ENCODE measurements around the gene ZNF582.

Gene ZNF582

DNA sequence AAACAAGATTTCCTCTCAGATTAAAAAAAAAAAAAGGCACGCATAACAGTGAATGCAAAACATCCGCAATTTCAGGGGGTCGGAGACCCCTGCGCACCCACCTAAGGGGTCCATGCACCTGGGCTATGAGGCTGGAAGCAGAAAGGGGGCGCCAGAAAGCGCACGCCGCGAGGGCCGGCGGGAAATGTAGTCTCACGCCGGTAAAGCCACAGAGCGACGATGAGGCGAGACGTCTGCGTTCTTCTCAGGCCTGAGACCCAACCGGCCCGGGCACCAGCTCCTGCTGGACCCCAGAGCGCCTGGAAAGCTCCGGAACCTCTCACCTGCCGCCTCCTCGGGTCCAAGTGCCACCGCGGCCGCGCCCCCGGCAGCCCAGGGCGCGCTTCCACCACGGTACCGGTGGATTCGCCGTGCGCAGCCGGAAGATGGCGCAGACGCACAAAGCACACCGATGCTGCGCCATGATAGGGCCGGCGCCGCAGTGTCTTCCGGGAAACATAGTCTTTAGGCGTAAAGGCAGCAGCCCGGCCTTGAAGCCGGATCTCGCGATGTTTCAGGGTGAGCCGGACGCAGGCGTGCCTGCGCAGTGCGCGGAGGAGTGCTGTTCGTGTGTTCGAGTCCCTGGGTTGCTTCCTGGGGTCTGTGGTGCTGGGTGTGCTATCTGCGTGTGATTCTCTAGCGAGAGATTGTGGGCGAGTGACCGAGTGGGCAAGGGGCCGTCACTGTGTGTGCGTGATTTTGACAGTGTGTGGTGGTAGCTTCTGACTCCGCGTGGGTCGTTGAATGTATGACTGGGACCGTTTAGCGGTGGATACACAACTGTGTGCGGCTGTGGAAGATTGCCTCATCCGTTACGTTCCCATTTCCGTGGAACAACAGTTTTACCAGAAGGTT, at the start of gene ZNF582:
TSS of gene ZNF582 (minus strand) at position 416 of the 894 bp plus-strand sequence. CDS start 1,782 bp downstream, outside the sequence.
- peak; percentile 92 for DNase-seq
- in situ Hi-C loops (cut with MboI; ENCODE audit: low pct_unique_long_range_greater_than_20kb, low sequenced_read_pairs), result no loop called here

DNA sequence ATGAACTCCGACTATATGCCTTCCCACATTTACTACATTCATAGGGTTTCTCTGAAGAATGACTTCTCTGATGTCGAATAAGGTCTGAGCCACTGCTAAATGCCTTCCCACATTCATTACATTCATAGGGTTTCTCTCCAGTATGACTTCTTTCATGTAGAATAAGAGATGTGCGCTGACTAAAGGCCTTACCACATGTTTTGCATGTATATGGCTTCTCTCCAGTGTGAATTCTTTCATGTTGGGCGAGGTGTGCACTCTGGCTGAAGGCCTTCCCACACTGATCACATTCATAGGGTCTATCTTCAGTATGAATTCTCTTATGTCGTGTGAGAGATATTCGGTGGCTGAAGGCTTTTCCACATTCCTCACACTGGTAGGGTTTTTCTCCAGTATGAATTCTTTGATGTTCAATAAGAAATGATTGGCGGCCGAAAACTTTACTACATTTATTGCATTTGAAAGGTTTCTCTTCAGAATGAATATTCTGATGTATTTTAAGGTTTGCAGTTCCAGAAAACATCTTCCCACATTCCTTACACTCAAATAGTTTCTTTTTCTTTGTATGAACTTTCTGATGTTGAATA, 48.0 kb upstream of the ZNF582 start:
- in situ Hi-C loops (cut with MboI; ENCODE audit: low pct_unique_long_range_greater_than_20kb, low sequenced_read_pairs), result no loop called here
- no peak for DNase-seq

DNA sequence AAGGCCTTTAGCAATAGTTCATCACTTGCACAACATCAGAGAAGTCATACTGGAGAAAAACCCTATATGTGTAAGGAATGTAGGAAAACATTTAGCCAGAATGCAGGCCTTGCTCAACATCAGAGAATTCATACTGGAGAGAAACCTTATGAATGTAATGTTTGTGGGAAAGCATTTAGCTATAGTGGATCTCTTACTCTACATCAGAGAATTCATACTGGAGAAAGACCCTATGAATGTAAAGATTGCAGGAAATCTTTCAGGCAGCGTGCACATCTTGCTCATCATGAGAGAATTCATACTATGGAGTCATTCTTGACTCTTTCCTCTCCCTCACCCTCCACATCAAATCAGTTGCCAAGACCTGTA, 30.6 kb upstream of the ZNF582 start:
- DNase-seq, result no peak
- in situ Hi-C loops (cut with MboI; ENCODE audit: low pct_unique_long_range_greater_than_20kb, low sequenced_read_pairs), result no loop called here

DNA sequence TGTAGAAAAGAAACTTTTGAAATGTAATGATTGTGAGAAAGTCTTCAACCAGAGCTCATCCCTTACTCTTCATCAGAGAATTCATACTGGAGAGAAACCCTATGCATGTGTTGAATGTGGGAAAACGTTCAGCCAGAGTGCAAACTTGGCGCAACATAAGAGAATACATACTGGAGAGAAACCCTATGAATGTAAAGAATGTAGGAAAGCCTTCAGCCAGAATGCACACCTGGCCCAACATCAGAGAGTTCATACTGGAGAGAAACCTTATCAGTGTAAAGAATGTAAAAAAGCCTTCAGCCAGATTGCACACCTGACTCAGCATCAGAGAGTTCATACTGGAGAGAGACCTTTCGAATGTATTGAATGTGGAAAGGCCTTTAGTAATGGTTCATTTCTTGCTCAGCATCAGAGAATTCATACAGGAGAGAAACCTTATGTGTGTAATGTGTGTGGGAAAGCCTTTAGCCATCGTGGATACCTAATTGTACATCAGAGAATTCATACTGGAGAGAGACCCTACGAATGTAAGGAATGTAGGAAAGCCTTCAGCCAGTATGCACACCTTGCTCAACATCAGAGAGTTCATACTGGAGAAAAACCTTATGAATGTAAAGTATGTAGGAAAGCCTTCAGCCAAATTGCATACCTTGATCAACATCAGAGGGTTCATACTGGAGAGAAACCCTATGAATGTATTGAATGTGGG, 30.1 kb upstream of the ZNF582 start:
- peak; percentile 14 for DNase-seq
- in situ Hi-C loops (cut with MboI; ENCODE audit: low pct_unique_long_range_greater_than_20kb, low sequenced_read_pairs), result no loop called here

DNA sequence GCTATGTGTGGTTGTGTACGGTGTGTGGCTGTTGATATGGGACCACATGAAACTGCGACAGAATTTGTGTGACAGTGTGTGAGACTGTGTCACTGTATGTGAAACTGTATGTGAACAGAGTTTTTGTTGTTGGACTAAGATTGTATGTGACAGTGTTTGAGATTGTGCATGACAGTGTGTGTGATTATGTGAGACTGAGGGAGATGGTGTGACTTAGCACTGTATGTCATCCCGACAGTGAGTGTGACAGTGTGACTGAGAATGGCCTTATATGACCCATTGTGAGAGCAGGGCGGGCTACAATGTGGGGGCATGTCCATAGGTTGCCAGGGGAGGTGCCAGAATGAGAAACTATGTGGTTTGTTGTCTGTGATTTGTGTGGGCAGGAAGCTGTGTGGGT, 11.7 kb upstream of the ZNF582 start:
- in situ Hi-C loops (cut with MboI; ENCODE audit: low pct_unique_long_range_greater_than_20kb, low sequenced_read_pairs), result no loop called here
- peak; percentile 4 for DNase-seq

DNA sequence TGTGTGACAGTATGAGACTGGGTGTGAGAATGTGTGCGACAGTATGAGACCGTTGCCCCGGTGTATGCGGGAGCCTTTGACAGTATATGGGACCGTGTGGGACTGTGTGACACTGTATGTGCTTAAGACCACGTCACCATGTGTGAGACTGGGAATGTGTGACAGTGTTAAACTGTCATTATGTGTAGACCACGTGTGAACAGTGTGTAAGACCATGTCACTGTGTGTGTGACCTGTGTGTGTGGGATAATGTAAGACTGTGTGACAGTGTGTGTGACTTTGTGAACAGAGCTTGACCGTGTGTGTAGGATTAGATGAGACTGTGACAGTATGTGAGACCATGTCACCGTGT, 11.3 kb upstream of the ZNF582 start:
- in situ Hi-C loops (cut with MboI; ENCODE audit: low pct_unique_long_range_greater_than_20kb, low sequenced_read_pairs), result no loop called here
- no peak for DNase-seq

DNA sequence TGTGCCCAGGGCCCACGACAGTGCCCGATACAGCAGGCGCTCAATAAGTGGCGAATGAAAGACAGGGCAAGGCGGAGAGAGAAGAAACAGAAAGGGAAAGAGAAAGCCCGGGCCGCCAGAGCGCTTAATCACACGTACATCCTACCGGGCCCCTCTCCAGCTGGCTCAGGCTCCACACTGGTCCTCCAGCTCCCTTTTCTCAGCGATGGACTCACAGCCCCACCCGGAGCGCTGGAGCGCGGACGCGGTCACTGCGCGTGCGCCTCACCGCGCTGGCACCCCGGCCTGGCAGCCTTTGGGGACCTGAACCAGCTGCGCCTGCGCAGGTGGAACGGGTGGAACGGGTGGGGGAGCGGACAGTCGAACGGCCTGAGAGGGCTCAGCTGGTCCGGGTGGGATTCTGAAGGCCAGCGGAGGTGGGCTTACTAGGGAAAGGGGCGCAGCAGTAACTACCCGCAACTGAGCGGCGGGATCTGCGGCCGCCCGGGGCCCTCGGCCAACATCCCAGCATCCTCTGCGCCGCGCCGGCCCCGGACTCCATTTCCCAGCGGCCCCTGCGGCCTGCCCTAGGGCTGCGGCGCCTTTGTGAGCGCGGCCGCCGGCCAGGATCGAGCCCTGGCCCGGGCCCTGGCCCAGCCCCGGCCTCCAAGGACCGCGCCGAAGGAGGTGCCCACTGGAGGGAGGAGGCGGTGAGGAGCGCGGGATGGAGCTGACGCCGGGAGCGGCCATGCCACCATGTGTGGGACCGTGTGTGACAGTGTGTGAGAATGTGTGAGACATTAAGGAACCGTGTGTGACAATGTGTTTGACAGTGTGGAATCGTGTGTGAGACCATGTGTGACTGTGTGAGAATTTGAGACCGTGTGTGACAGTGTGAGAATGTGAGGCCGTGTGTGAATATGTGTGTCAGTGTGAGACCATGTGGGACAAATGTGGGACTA, 10.7 kb upstream of the ZNF582 start, which contains the start of gene ZNF583:
TSS of gene ZNF583 (plus strand) at position 569 of the 941 bp plus-strand sequence. CDS start 2,783 bp downstream, outside the sequence.
- in situ Hi-C loops (cut with MboI; ENCODE audit: low pct_unique_long_range_greater_than_20kb, low sequenced_read_pairs), result no loop called here
- DNase-seq, result peak; percentile 87

DNA sequence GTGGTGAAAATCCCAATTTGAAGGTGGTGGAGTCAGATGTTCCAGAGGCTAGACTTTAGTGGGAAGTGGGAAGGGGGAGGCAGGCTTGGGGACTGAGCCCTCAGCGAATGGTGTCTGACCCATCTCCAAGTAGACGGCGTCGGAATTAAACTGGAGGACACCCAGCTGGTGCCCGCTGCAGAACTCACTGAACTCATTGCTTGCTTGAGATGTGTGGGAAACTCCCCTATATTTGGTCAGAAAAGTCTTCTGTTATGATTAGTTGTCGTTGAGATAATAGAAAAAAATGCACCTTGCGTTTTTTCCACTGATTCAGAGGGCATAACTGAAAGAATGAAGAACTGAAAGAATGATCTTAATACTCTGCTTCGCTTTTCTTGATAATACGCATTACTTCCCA, 9.9 kb upstream of the ZNF582 start:
- in situ Hi-C loops (cut with MboI; ENCODE audit: low pct_unique_long_range_greater_than_20kb, low sequenced_read_pairs), result no loop called here
- no peak for DNase-seq

DNA sequence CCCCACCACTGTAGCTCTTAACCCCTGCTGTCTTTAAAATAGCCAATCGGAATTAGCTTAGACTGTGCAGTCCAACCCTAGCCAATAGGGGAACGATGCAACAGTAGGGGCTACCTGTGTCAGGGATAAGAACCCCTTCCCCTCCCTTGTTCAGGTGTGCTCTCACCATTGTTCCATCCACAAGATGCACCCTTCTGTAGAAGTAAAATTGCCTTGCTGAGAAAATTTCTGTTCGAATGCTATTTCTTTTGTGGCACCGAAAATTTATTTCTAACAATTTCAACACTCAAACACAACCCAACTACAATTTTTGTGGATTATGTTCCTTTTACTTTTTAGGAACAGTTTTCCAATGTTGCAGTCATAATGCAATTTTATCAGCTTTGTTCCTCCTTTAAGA, 7.2 kb upstream of the ZNF582 start:
- in situ Hi-C loops (cut with MboI; ENCODE audit: low pct_unique_long_range_greater_than_20kb, low sequenced_read_pairs), result no loop called here

DNA sequence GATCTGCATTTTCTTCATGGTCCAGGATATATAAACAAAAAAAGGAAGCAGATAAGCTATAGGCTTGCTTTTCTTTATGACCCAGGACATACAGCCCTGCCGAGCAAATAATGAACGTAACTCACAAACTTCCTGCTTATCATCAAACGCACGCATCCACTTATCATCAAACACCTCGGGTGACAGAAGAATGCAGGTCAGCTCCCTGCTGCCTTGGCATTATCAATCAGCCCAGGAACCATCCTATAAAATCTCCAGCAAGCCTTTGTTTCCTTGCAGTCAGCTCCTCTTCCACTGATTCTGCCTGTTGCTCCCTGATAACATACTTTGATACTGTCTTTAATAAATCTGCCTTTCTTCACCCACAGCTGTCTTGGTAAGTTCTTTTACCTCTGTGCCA, 5.5 kb upstream of the ZNF582 start:
- in situ Hi-C loops (cut with MboI; ENCODE audit: low pct_unique_long_range_greater_than_20kb, low sequenced_read_pairs), result no loop called here
- no peak for DNase-seq

More for the DNA sequence above, 7.2 kb upstream of the ZNF582 start:
- DNase-seq, result no peak

DNA sequence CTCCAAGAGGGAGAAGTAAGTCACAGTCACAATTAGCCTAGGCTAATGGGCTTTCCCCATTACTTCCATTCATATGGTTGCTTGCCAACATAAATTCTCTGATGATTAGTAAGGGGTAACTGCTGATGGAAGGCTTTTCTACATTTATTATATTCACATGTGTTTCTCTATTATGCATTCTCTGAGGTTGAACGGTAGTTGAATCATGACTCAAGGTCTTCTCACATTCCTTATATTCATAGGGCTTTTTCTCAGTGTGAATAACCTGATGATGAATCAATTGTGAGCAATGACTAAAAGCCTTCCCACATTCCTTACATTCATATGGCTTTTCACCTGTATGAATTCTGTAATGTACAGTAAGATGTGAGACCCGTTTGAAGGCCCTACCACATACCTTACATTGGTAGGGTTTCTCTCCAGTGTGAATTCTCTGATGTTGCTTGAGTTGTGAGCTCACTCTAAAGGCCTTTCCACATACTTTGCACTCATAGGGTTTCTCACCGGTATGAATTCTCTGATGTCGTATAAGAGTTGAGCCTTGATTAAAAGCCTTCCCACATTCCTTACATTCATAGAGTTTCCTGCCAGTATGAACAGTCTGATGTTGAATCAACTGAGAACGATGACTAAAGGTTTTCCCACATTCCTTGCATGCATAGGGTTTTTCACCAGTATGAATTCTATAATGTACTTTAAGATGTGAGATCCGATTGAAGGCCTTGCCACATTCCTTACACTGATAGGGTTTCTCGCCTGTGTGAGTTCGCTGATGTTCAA, 9.3 kb downstream of the ZNF582 start:
- in situ Hi-C loops (cut with MboI; ENCODE audit: low pct_unique_long_range_greater_than_20kb, low sequenced_read_pairs), result no loop called here
- DNase-seq, result no peak

DNA sequence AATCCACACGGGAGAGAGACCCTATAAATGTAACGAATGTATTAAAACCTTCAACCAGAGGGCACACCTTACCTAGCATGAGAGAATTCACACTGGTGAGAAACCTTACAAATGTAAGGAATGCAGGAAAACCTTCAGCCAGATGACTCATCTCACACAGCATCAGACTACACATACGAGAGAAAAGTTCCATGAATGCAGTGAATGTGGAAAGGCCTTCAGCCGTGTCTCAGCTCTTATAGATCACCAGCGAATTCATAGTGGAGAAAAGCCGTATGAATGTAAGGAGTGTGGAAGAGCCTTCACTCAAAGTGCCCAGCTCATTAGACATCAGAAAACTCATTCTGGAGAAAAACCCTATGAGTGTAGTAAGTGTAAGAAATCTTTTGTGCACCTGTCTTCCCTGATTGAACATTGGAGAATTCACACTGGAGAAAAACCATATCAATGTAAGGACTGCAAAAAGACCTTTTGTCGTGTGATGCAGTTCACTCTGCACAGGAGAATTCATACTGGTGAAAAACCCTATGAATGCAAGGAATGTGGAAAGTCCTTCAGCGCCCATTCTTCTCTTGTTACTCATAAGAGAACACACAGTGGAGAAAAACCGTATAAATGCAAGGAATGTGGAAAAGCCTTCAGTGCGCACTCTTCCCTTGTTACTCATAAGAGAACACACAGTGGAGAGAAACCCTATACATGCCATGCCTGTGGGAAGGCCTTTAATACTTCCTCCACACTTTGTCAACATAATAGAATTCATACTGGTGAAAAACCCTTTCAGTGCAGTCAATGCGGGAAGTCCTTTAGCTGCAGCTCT, 16.0 kb downstream of the ZNF582 start:
- no peak for DNase-seq
- in situ Hi-C loops (cut with MboI; ENCODE audit: low pct_unique_long_range_greater_than_20kb, low sequenced_read_pairs), result no loop called here

DNA sequence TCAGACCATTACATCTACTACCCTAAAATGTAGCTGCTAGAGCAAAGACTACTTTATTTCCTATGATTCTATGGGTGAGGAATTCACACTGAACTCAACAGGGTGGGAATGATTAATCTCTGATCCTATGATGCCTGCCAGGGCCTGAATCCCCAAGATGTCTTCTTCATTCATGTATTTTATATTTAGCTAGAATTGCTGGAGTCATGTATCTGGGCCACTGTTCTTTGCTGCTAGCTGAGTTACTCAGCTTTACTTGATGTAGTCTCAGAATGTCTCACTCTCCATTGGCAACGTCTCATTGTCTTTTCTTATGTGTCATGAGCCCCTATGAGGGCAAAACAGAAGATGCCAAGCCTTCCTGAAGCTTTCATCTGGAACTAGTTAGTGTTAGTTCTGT, 21.1 kb downstream of the ZNF582 start:
- in situ Hi-C loops (cut with MboI; ENCODE audit: low pct_unique_long_range_greater_than_20kb, low sequenced_read_pairs), result no loop called here
- no peak for DNase-seq

DNA sequence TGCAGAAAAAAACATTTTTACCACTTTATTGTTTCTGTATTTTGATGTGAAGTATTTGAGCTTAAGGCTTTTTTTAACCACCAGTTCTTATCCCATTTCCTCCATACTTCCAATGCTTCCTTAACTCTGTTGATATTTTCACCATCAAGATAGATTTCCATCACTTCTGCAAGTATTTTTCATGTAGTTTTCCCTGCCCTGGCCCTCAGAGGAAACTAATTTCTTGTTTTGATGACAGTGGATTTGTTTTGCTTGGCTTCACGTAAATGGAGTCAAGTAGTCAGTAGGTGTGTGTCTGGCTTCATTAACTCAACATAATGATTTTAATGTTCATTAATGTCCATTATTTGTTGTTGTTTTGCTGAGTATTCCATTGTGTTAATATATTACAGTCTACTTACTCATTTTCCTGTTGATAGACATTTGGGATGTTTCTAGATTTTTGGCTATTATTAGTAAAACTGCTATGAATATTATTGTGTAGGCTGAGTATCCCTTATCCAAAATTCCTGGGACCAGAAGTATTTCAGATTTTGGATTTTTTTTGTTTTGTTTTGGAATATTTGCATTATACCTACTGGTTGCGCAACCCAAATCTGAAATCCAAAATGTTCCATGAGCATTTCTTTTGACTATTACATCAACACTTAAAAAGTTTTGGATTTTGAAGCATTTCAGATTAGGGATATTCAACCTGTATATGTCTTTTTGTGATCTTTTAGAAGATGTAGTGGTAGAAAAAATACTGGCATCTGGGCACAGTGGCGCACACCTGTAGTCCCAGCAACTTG, 23.3 kb downstream of the ZNF582 start:
- in situ Hi-C loops (cut with MboI; ENCODE audit: low pct_unique_long_range_greater_than_20kb, low sequenced_read_pairs), result no loop called here
- no peak for DNase-seq

DNA sequence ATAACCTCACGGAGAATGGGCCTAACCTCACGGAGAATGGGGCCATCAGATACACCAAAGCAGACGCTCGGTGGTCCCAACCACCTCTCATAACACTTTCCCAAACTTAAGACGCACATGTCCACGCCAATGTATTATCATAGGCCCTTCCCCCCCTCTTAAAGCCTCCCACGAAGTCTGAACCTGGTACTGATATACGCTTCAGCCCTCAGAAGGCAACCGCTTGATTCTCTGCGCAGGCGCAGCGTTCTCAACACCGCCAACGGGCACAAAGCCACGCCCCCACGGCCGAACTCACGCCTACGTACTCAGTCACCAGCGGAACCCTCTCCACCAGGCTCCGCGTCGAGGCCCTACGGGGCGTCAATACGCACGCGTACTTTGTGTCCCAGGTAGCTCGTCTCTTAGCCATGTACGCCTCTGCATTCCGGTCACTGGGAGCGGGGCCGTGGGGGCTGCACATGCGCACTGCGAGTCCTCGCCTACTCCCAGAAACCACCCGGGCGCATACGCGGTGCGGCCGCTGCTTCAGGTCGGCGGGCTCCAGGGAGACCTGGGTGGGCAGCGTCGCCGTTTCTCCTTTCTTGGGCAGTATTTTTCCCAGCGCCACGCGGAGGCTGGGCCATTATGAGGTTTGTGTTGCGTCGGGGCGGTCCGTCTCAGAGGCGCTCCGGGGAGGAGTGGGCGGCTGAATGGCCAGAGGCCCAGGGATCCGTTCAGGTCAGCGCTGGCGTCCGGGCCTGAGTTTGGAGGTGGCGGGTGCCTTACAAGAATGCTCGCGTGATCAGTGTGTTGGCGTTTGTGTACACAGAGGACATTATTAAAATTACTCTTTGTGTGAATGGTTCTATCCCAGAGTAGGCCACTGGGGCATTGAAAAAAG, 25.3 kb downstream of the ZNF582 start:
- DNase-seq, result no peak
- in situ Hi-C loops (cut with MboI; ENCODE audit: low pct_unique_long_range_greater_than_20kb, low sequenced_read_pairs), result no loop called here

DNA sequence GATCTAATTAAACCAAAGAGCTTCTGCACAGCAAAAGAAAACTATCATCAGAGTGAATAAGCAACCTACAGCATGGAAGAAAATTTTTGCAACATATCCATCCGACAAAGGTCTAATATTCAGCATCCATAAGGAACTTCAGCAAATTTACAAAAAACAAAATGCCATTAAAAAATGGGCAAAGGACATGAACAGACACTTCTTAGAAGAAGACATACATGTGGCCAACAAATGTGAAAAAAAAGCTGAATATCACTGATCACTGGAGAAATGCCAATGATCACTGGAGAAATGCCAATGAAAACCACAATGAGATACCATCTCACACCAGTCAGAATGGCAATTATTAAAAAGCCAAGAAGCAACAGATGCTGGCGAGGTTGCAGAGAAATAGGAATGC, 32.5 kb downstream of the ZNF582 start:
- in situ Hi-C loops (cut with MboI; ENCODE audit: low pct_unique_long_range_greater_than_20kb, low sequenced_read_pairs), result no loop called here
- no peak for DNase-seq
